Neuronal stem cell (in vitro differentiated cells): ENCODE measurements around the gene SHC3.

Source experiments
- DNase-seq: peaks from one replicate; pipeline ENCODE4 v3.0.0-alpha.2; 2013; ENCODE audit warnings: low spot score
- H2AFZ ChIP-seq: one replicate; pipeline ENCODE4 v1.6.1; 2013; ENCODE audit warnings: mild to moderate bottlenecking, low read length, inconsistent platforms
- H2AK5ac ChIP-seq: 2 replicates; pipeline ENCODE4 v1.6.1; 2013; ENCODE audit warnings: low read depth, mild to moderate bottlenecking, inconsistent platforms, low read length, moderate library complexity, mixed read lengths
- H2BK120ac ChIP-seq: 2 replicates; pipeline ENCODE4 v1.6.1; 2013; ENCODE audit warnings: low read depth, mild to moderate bottlenecking, inconsistent platforms, low read length, moderate library complexity, mixed read lengths
- H2BK12ac ChIP-seq: one replicate; pipeline ENCODE4 v1.6.1; 2013; ENCODE audit warnings: low read length, inconsistent platforms
- H2BK15ac ChIP-seq: 2 replicates; pipeline ENCODE4 v1.6.1; 2013; ENCODE audit warnings: mild to moderate bottlenecking, low read length, inconsistent platforms, mixed read lengths
- H2BK5ac ChIP-seq: one replicate; pipeline ENCODE4 v1.6.1; 2013; ENCODE audit warnings: inconsistent platforms, mild to moderate bottlenecking, low read length, moderate library complexity
- H3K14ac ChIP-seq: one replicate; pipeline ENCODE4 v1.6.1; 2013; ENCODE audit warnings: low read length, inconsistent platforms
- H3K18ac ChIP-seq: 2 replicates; pipeline ENCODE4 v1.6.1; 2013; ENCODE audit warnings: low read length, inconsistent platforms
- H3K23ac ChIP-seq: 2 replicates; pipeline ENCODE4 v1.6.1; 2013; ENCODE audit warnings: low read depth, mild to moderate bottlenecking, mixed read lengths, low read length, inconsistent platforms; ENCODE audit not compliant: poor library complexity
- H3K27ac ChIP-seq: replicated peaks from 3 replicates; pipeline ENCODE4 v1.5.1; 2013; ENCODE audit warnings: low read length, inconsistent platforms
- H3K27me3 ChIP-seq, 3 experiments: 2 replicates each; pipeline ENCODE4 v1.6.1; 2013; ENCODE audit warnings: low read length in 3 of 3, mild to moderate bottlenecking in 2 of 3, inconsistent platforms in 1 of 3, low read depth in 1 of 3, mixed read lengths in 1 of 3, moderate library complexity in 1 of 3; ENCODE audit not compliant: control insufficient read depth in 3 of 3, insufficient read depth in 3 of 3
- H3K36me3 ChIP-seq, 2 donors: replicated peaks in 1 of 2; 2 replicates each; pipeline ENCODE4 v1.6.1; 2013; ENCODE audit warnings: low read length in 2 of 2; ENCODE audit not compliant: control insufficient read depth in 2 of 2, insufficient read depth in 2 of 2
- H3K4ac ChIP-seq: 2 replicates; pipeline ENCODE4 v1.6.1; 2013; ENCODE audit warnings: inconsistent platforms, mild to moderate bottlenecking, low read length, moderate library complexity
- H3K4me1 ChIP-seq, 2 donors: 1 replicate in 1 of 2; 2 replicates in 1 of 2; pipeline ENCODE4 v1.6.1; 2013; ENCODE audit warnings: low read length in 2 of 2, low read depth in 1 of 2; ENCODE audit not compliant: control insufficient read depth in 2 of 2, insufficient read depth in 1 of 2
- H3K4me2 ChIP-seq: one replicate; pipeline ENCODE4 v1.6.1; 2013; ENCODE audit warnings: mild to moderate bottlenecking, low read length, inconsistent platforms; ENCODE audit not compliant: insufficient read depth, poor library complexity, severe bottlenecking
- H3K4me3 ChIP-seq, 2 donors: 2 replicates each; pipeline ENCODE4 v1.5.1; 2013; ENCODE audit warnings: low read length in 2 of 2, mild to moderate bottlenecking in 2 of 2, inconsistent platforms in 1 of 2, moderate library complexity in 1 of 2
- H3K79me1 ChIP-seq: one replicate; pipeline ENCODE4 v1.6.1; 2013; ENCODE audit warnings: low read depth, mild to moderate bottlenecking, inconsistent platforms, low read length, moderate library complexity
- H3K9ac ChIP-seq: one replicate; pipeline ENCODE4 v1.6.1; 2013; ENCODE audit warnings: mild to moderate bottlenecking, low read depth, low read length, inconsistent platforms; ENCODE audit not compliant: poor library complexity
- H3K9me3 ChIP-seq, 2 donors: replicated peaks in 1 of 2; 2 replicates each; pipeline versions ENCODE3 to v1.6.1; 2013; ENCODE audit warnings: low read length in 2 of 2, mild to moderate bottlenecking in 2 of 2, inconsistent platforms in 1 of 2, low read depth in 1 of 2, mixed read lengths in 1 of 2, moderate library complexity in 1 of 2; ENCODE audit not compliant: control insufficient read depth in 2 of 2, insufficient read depth in 1 of 2
- H4K8ac ChIP-seq: one replicate; pipeline ENCODE4 v1.6.1; 2013; ENCODE audit warnings: low read depth, mild to moderate bottlenecking, inconsistent platforms, low read length, moderate library complexity
- H4K91ac ChIP-seq: one replicate; pipeline ENCODE4 v1.6.1; 2013; ENCODE audit warnings: low read length, low read depth, mild to moderate bottlenecking, inconsistent platforms; ENCODE audit not compliant: poor library complexity
- WGBS, 2 donors: extraction: QIAGEN DNeasy Blood & Tissue Kit; methylation state at CpG; one replicate each; pipeline ENCODE4 v1.1.7; 2013; ENCODE audit warnings: missing lambda C conversion rate in 2 of 2, mixed read lengths in 1 of 2; ENCODE audit not compliant: insufficient read length in 2 of 2, insufficient replicate concordance in 1 of 2; ENCODE audit errors: extremely low coverage in 2 of 2; 5-methylcytosine and 5-hydroxymethylcytosine counted together

Gene SHC3

DNA sequence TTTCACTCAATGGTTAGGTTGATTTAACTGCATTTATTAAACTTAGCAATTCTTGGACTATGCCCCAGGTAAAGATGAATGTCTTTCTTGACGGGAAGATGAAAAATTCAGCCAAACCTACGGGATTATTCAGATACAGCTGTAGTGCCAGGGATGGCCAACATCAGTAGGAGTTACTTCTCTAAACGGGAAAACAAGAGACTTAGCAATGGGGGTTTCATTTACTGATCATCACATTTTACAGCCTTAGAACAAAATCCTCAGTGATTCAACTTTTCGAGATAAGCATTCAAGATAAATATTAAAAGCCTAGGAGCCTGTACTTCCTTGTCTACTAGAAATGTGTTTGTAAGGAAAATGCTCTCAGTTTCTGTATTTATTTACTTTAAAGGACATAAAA is 141.3 kb downstream of the SHC3 start:
- no peak overlapping the region for H2BK120ac ChIP-seq
- no peak for DNase-seq
- H3K9me3 ChIP-seq = peaks cover 7 to 10% of the 10 kb centered on the region in 2 donors
- peaks cover 9 to 97% of the 10 kb centered on the region in 2 donors for H3K36me3 ChIP-seq
- no peak overlapping the region for H4K8ac ChIP-seq
- H3K27ac ChIP-seq = no peak overlapping the region
- H2AFZ ChIP-seq = no peak overlapping the region
- no peaks in the 10 kb centered on the region for H3K4me1 ChIP-seq
- H4K91ac ChIP-seq = no peak overlapping the region
- no peaks in the 10 kb centered on the region for H3K79me1 ChIP-seq
- H3K18ac ChIP-seq = no peak overlapping the region
- H3K4ac ChIP-seq = no peak overlapping the region
- H2BK5ac ChIP-seq = no peak overlapping the region
- no peak overlapping the region for H2BK12ac ChIP-seq
- H3K14ac ChIP-seq = no peak overlapping the region
- H3K23ac ChIP-seq = no peak overlapping the region
- no CpG with 5 or more reads among the region's 4 CpGs for WGBS, 2 donors
- no peak overlapping the region for H3K4me2 ChIP-seq
- H2BK15ac ChIP-seq = no peak overlapping the region
- no peak overlapping the region for H3K9ac ChIP-seq
- H2AK5ac ChIP-seq = no peak overlapping the region
- peaks cover 0 to 6% (median 0%) of the 10 kb centered on the region in 3 experiments for H3K27me3 ChIP-seq
- no peak overlapping the region for H3K4me3 ChIP-seq

DNA sequence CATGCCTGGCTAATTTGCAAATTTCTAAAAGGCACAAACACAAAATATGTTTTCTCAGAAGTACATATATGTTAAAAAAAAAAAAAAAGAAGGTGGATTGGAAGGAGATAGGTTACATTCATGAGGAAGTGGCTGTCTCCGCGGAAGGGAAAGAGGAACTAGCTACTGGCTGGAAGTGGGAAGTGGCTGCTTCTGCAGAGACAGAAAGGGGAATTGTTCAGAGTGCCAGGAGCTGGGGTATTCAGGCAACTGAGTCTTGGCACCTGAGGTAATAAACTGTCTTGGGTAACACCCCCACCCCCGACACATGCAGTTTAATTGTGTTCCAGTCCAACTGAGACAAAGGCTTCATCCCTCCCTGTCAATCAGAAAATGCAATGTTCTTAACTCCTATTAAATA is 141.7 kb downstream of the SHC3 start:
- no peak overlapping the region for H2AK5ac ChIP-seq
- H3K27ac ChIP-seq = no peak overlapping the region
- H3K4me1 ChIP-seq = no peaks in the 10 kb centered on the region
- no peaks in the 10 kb centered on the region for H3K79me1 ChIP-seq
- H3K4me2 ChIP-seq = no peak overlapping the region
- no peak overlapping the region for H3K23ac ChIP-seq
- peaks cover 0 to 6% (median 0%) of the 10 kb centered on the region in 3 experiments for H3K27me3 ChIP-seq
- H3K14ac ChIP-seq = no peak overlapping the region
- no peak overlapping the region for H3K9ac ChIP-seq
- H3K9me3 ChIP-seq = peaks cover 8 to 10% of the 10 kb centered on the region in 2 donors
- no peak overlapping the region for H2BK120ac ChIP-seq
- H3K18ac ChIP-seq = no peak overlapping the region
- H4K91ac ChIP-seq = no peak overlapping the region
- no peak overlapping the region for H2BK5ac ChIP-seq
- no peak overlapping the region for H2AFZ ChIP-seq
- H4K8ac ChIP-seq = no peak overlapping the region
- no peak overlapping the region for H2BK12ac ChIP-seq
- no peak overlapping the region for H3K4ac ChIP-seq
- no peak overlapping the region for H2BK15ac ChIP-seq
- no peak overlapping the region for H3K4me3 ChIP-seq
- DNase-seq = no peak
- WGBS, 2 donors = no CpG with 5 or more reads among the region's 3 CpGs
- peaks cover 9 to 97% of the 10 kb centered on the region in 2 donors for H3K36me3 ChIP-seq

DNA sequence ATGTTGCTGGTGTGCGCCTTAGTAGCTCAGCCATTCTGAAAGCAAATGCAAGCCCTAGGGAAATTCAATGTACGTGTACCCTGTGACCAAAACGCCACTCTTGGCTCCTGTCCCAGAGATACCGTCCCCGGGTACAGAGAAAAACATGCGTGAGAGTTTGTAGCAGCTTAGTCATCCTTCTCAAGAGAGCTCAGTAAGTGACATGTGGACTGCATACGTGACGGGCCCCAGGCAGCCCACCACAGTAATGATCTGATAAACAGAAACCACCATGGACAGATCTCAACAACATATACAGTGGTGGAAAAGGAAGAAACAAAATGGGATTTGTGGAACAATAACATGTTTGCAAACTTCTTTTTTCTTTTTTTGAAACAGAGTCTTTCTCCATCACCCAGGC is 142.2 kb downstream of the SHC3 start:
- H4K91ac ChIP-seq = no peak overlapping the region
- H3K4me2 ChIP-seq = no peak overlapping the region
- no peak overlapping the region for H2AK5ac ChIP-seq
- H2BK12ac ChIP-seq = no peak overlapping the region
- H3K9ac ChIP-seq = no peak overlapping the region
- H4K8ac ChIP-seq = no peak overlapping the region
- H3K9me3 ChIP-seq = peaks cover 10 to 13% of the 10 kb centered on the region in 2 donors
- no peak overlapping the region for H2BK5ac ChIP-seq
- no peak overlapping the region for H3K4me3 ChIP-seq
- peaks cover 0 to 6% (median 0%) of the 10 kb centered on the region in 3 experiments for H3K27me3 ChIP-seq
- H3K4me1 ChIP-seq = no peaks in the 10 kb centered on the region
- H3K79me1 ChIP-seq = no peaks in the 10 kb centered on the region
- no peak overlapping the region for H2BK15ac ChIP-seq
- no peak overlapping the region for H3K14ac ChIP-seq
- no peak overlapping the region for H3K18ac ChIP-seq
- H2BK120ac ChIP-seq = no peak overlapping the region
- no peak for DNase-seq
- no peak overlapping the region for H3K23ac ChIP-seq
- peaks cover 11 to 97% of the 10 kb centered on the region in 2 donors for H3K36me3 ChIP-seq
- no peak overlapping the region for H2AFZ ChIP-seq
- no CpG with 5 or more reads among the region's 8 CpGs for WGBS, 2 donors
- no peak overlapping the region for H3K27ac ChIP-seq
- H3K4ac ChIP-seq = no peak overlapping the region

DNA sequence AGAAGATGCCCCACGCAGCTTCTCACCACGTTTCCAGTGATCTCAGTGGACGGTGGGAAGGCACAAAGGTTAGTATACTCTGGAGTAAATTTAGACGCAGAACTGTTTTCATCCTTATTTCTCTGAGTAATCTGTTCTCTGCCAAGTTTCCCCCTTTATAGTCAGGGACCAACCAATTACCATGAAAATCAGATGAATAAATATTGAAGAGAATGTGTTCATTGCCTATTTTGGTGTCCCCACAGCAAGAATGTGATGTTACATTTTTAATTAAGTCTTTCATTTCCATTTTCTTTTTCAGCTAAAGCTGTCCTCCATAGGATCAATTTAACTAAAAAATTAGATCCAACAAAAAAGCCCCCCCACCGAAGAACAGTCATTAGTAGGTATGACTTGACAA is 146.0 kb downstream of the SHC3 start:
- Histone ChIP-seq H3K9ac (no peak overlapping the region), H2AFZ (no peak overlapping the region), H3K14ac (no peak overlapping the region), H2BK12ac (no peak overlapping the region), H2BK120ac (no peak overlapping the region), H3K4ac (no peak overlapping the region), H2BK5ac (no peak overlapping the region), H3K79me1 (no peaks in the 10 kb centered on the region), H3K18ac (no peak overlapping the region), H2AK5ac (no peak overlapping the region), H3K4me3 (no peak overlapping the region), H3K27ac (no peak overlapping the region), H3K9me3 (peaks cover under 1 to 32% of the 10 kb centered on the region in 2 donors), H3K36me3 (peaks cover 2 to 89% of the 10 kb centered on the region in 2 donors), H3K23ac (no peak overlapping the region), H3K4me2 (no peak overlapping the region), H4K8ac (no peak overlapping the region), H3K4me1 (no peaks in the 10 kb centered on the region), H2BK15ac (no peak overlapping the region), H4K91ac (no peak overlapping the region), H3K27me3 (no peaks in the 10 kb centered on the region)
- DNase-seq = no peak
- WGBS, 2 donors = no CpG with 5 or more reads among the region's 5 CpGs
